Kidney epithelial cell (primary cell): ENCODE measurements around the gene AP1S3. TPM values are rescaled to one million over a fixed set of nuclear protein-coding genes. Genes with fewer than 3 reads are reported as not detected.
"Not testable (repeated sequence)": the region's sequence is repeated elsewhere in the genome, so short reads cannot be mapped to it uniquely, and the experiment has no call there.

Experiments
- DNase-seq: peaks from one replicate; pipeline ENCODE4 v3.0.0-alpha.2; 2010; ENCODE audit warnings: low read depth
- H3K27me3 ChIP-seq: 2 replicates; pipeline ENCODE4 v1.6.0; 2011; ENCODE audit warnings: low read length; ENCODE audit not compliant: control insufficient read depth, insufficient read depth
- H3K36me3 ChIP-seq: 2 replicates; pipeline ENCODE4 v1.5.1; 2011; ENCODE audit warnings: low read length; ENCODE audit not compliant: control insufficient read depth, insufficient read depth
- H3K4me3 ChIP-seq: 2 replicates; pipeline ENCODE4 v1.5.1; 2011; ENCODE audit warnings: low read depth, mild to moderate bottlenecking, control low read depth, low read length
- total RNA-seq: library from RNA; depleted of rRNA; stranded (reverse); fragments of >200 nt; gene quantifications from 2 replicates; pipeline ENCODE4 v1.2.3, GENCODE V29; 2015
- TF ChIP-seq, protein P1 (sequence below): IDR thresholded peaks from 2 replicates; pipeline ENCODE4 v1.5.1; 2011; ENCODE audit warnings: mild to moderate bottlenecking, moderate library complexity, low read length, control low read depth, inconsistent platforms; ENCODE audit not compliant: insufficient read depth, poor library complexity, severe bottlenecking

AP1S3 gene
- total RNA-seq, 1 donor from 2014 or later, result 22.4 TPM

DNA sequence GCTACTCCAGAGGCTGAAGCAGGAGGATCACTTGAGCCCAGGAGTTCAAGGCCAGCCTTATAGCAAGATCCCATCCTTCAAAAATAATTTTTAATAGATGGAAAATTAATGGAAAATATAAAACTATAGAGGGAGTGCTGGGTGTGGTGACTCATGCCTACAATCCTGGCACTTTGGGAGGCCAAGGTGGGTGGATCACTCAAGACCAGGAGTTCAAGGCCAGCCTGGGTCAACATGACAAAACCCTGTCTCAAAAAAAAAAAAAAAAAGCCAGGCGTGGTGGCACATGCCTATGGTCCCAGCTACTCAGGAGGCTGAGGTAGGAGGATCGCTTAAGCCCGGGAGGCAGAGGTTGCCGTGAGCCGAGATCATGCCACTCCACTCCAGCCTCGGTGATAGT is 48.0 kb downstream of the AP1S3 start:
- DNase-seq, result no peak
- TF ChIP-seq, protein P1, sequence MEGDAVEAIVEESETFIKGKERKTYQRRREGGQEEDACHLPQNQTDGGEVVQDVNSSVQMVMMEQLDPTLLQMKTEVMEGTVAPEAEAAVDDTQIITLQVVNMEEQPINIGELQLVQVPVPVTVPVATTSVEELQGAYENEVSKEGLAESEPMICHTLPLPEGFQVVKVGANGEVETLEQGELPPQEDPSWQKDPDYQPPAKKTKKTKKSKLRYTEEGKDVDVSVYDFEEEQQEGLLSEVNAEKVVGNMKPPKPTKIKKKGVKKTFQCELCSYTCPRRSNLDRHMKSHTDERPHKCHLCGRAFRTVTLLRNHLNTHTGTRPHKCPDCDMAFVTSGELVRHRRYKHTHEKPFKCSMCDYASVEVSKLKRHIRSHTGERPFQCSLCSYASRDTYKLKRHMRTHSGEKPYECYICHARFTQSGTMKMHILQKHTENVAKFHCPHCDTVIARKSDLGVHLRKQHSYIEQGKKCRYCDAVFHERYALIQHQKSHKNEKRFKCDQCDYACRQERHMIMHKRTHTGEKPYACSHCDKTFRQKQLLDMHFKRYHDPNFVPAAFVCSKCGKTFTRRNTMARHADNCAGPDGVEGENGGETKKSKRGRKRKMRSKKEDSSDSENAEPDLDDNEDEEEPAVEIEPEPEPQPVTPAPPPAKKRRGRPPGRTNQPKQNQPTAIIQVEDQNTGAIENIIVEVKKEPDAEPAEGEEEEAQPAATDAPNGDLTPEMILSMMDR, result no peak
- Histone ChIP-seq H3K36me3 (no peaks in the 10 kb centered on the region), H3K27me3 (no peaks in the 10 kb centered on the region), H3K4me3 (no peak overlapping the region)

DNA sequence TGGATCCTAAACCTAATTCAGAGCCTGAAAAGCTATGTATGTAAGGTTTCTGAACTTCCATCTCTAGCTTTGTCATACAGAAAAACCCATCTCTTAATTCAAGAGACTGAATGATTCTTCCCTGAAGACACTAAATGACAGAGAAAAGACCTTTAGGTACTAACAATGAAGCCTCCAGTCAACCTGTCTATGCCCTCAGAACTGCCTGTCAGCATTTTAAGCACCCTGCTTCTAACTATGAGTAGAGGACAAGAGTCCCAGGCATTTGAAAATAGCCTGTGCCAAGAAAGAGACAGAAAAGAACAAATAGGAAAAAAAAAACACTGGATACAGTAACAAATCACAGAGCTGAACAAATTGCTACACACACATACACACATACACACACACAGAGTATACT is 48.6 kb downstream of the AP1S3 start:
- Histone ChIP-seq H3K36me3 (no peaks in the 10 kb centered on the region), H3K4me3 (no peak overlapping the region), H3K27me3 (no peaks in the 10 kb centered on the region)
- DNase-seq, result no peak
- TF ChIP-seq, protein P1, result no peak

DNA sequence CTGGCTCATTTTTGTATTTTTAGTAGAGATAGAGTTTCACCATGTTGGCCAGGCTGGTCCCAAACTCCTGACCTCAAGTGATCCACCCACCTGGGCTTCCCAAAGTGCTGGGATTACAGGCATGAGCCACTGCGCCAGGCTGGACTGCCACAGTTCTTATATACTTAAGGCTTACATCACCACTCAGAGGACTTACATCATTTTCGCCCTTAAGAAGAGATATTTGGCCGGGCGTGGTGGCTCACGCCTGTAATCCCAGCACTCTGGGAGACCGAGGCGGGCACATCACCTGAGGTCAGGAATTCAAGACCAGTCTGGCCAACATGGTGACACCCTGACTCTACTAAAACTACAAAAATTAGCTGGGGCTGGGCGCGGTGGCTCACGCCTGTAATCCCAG is 49.3 kb downstream of the AP1S3 start:
- not testable (repeated sequence) for DNase-seq, H3K36me3 ChIP-seq, H3K27me3 ChIP-seq

DNA sequence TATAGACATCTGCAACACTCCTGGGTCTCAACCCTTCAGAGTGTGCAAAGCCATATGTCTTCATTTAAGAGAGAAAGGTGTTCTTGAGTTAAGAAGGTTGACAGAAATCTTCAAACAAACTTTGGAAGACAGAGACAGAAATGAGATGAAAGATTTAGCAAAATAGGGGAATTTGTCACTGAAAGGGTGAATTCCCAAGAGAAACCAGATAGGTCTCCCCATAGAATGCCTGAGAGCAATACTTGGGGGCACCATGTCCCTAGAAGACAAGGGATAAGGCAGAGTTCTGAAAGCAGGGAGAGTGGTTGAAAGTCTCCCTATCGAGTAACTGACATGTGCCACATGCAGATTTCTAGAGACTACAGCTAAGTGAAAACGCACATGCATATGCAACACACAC is 50.0 kb downstream of the AP1S3 start:
- no peaks in the 10 kb centered on the region for H3K36me3 ChIP-seq
- TF ChIP-seq, protein P1, result no peak
- DNase-seq, result no peak
- no peaks in the 10 kb centered on the region for H3K27me3 ChIP-seq
- no peak overlapping the region for H3K4me3 ChIP-seq

More for the DNA sequence above, 49.3 kb downstream of the AP1S3 start:
- not testable (repeated sequence) for H3K4me3 ChIP-seq

DNA sequence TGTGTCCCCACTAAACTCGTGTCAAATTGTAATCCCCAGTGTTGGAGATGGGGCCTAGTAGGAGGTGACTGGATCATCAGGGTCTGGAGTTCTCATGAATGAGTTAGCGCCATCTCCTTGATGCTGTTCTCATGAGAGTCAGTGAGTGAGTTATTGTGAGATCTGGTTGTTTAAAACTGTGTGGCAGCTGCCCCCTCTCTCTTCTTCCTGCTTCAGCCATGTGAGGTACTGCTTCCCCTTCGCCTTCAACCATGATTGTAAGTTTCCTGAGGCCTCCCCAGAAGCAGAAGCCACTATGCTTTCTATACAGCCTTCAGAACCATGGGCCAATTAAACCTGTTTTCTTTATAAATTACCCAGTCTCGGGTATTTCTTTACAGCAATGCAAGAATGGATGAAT is 50.4 kb downstream of the AP1S3 start:
- DNase-seq, result no peak
- Histone ChIP-seq H3K27me3 (no peaks in the 10 kb centered on the region), H3K4me3 (no peak overlapping the region), H3K36me3 (no peaks in the 10 kb centered on the region)
- TF ChIP-seq, protein P1, result no peak

DNA sequence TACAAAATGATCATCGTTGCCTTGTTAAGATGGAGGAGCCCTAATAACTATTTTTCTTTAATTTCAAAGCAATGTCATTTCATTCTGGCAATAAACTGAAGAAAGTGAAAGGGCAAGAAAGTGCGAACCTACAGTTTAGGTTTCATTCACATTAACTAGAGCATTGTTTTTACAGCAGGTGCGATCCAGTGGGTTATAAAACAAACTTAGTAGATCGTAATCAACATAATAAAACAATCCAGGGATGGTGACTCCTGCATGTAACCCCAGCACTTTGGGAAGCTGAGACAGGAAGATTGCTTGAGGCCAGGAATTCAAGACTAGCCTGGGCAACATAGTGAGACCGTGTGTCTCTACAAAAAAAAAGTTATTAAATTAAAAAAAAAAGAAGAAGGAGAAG is 51.1 kb downstream of the AP1S3 start:
- DNase-seq, result no peak

More for the DNA sequence above, 51.1 kb downstream of the AP1S3 start:
- H3K4me3 ChIP-seq, result no peak overlapping the region
- TF ChIP-seq, protein P1, result no peak
- no peaks in the 10 kb centered on the region for H3K27me3 ChIP-seq
- H3K36me3 ChIP-seq, result no peaks in the 10 kb centered on the region
